Measurements from ENCODE around the gene SHMT1. TPM values are rescaled to one million over a fixed set of nuclear protein-coding genes. Genes with fewer than 3 reads are reported as not detected.

SHMT1 gene
- total and polyA plus RNA-seq, 2 of the 4 experiments (the other 2 are of a cell fraction): 7.5 to 8.1 TPM

DNA sequence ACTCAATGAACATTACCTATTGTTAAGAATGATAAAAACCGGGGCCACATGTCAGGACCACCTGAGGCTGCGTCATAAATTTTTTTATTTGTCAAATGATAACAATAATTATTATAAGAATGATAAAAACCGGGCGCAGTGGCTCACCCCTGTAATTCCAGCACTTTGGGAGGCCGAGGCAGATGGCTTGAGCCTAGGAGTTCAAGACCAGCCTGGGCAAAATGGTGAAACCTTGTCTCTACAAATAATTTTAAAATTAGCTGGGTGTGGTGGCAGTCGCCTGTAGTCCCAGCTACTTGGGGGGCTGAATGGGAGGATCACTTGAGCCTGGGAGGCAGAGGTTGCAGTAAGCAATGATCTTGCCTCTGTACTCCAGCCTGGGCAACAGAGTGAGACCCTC is 816 bp upstream of the SHMT1 start:
- dilution Hi-C loops (cut with HindIII; ENCODE audit: low sequenced_read_pairs, unreplicated experiment) (no loop called here), in situ Hi-C loops (cut with MboI; ENCODE audit: low sequenced_read_pairs) (no loop called here), intact Hi-C loops (cut with micrococcal nuclease) (no loop called here)
- Histone ChIP-seq H3K9me3 (ENCODE audit: control insufficient read depth, insufficient read depth, low read length) (no peaks in the 10 kb centered on the region), H2BK15ac (ENCODE audit: low read depth, low read length) (no peak overlapping the region), H4K5ac (ENCODE audit: low read depth, low read length) (no peak overlapping the region), H3K4me3 (ENCODE audit: insufficient read depth, low read depth, low read length) (no peak overlapping the region), H2AK5ac (ENCODE audit: low read depth, low read length) (no peak overlapping the region), H3K9ac (ENCODE audit: low read depth, low read length) (no peak overlapping the region), H3K4ac (ENCODE audit: low read depth, low read length) (no peak overlapping the region), H2AK9ac (replicated peaks; ENCODE audit: low read depth, low read length, poor library complexity) (no peak overlapping the region), H3K27me3 (ENCODE audit: control insufficient read depth, insufficient read depth, low read length) (0 out of 2 replicates have a peak, but pooled peaks cover 2% of the 10 kb centered on the region), H3K56ac (ENCODE audit: extremely low read depth, insufficient read depth, low read length) (no peak overlapping the region), H3K23ac (ENCODE audit: low read depth, low read length) (no peak overlapping the region), H3K14ac (replicated peaks; ENCODE audit: low read depth, low read length) (no peak overlapping the region), H3K4me1 (ENCODE audit: control insufficient read depth, insufficient read depth, low read length) (peaks cover 3% of the 10 kb centered on the region; the same call in 1 of the 2 replicates), H2BK20ac (ENCODE audit: low read depth, low read length) (no peak overlapping the region), H3K4me2 (ENCODE audit: low read depth, low read length) (no peak overlapping the region), H3K9me1 (ENCODE audit: insufficient read depth, low read length) (0 out of 2 replicates have a peak, but pooled peaks cover 2% of the 10 kb centered on the region), H4K91ac (ENCODE audit: insufficient read depth, low read depth, low read length) (no peak overlapping the region), H2BK5ac (ENCODE audit: low read depth, low read length, poor library complexity, severe bottlenecking) (no peak overlapping the region), H3K27ac (ENCODE audit: insufficient read depth, low read length) (no peak overlapping the region), H3K18ac (ENCODE audit: low read depth, low read length) (no peak overlapping the region), H3K36me3 (ENCODE audit: control insufficient read depth, insufficient read depth, low read length) (no peaks in the 10 kb centered on the region), H3K79me1 (ENCODE audit: low read depth in 1 of 2, low read length in 2 of 2) (peaks cover 6 to 11% of the 10 kb centered on the region in 2 experiments; a peak in 3 of 4 replicates), H2AFZ (replicated peaks; ENCODE audit: low read length, poor library complexity) (no peak overlapping the region), H4K8ac (ENCODE audit: low read depth in 2 of 2, low read length in 2 of 2) (no peak overlapping the region; a peak in 1 of 4 replicates), H2BK120ac (ENCODE audit: low read depth, low read length) (no peak overlapping the region), H4K20me1 (ENCODE audit: insufficient read depth, low read length) (no peaks in the 10 kb centered on the region)
- TF ChIP-seq NFE2L2 (IDR thresholded peaks at IDR 0.05; ENCODE audit: low read depth, low read length) (no peak), BHLHE40 (IDR thresholded peaks at IDR 0.05; ENCODE audit: low read depth, low read length) (no peak), RAD21 (IDR thresholded peaks at IDR 0.05; ENCODE audit: low read length) (no peak), MAZ (IDR thresholded peaks at IDR 0.05; ENCODE audit: borderline replicate concordance, low read depth, low read length) (no peak), SMC3 (IDR thresholded peaks at IDR 0.05; ENCODE audit: low read depth, low read length) (no peak)
- TF ChIP-seq, protein P1, sequence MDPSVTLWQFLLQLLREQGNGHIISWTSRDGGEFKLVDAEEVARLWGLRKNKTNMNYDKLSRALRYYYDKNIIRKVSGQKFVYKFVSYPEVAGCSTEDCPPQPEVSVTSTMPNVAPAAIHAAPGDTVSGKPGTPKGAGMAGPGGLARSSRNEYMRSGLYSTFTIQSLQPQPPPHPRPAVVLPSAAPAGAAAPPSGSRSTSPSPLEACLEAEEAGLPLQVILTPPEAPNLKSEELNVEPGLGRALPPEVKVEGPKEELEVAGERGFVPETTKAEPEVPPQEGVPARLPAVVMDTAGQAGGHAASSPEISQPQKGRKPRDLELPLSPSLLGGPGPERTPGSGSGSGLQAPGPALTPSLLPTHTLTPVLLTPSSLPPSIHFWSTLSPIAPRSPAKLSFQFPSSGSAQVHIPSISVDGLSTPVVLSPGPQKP (IDR thresholded peaks at IDR 0.05; ENCODE audit: borderline replicate concordance, low read depth, low read length): no peak
- CTCF ChIA-PET: no interaction called here
- DNase-seq (no peak), ATAC-seq (ENCODE audit: low read depth) (no peak)
- no TSS peak for BruUV-seq (replicated peaks)
- WGBS, 2 experiments (ENCODE audit: extremely low coverage in 2 of 2, insufficient read length in 1 of 2): no CpG with 5 or more reads among the region's 6 CpGs
- POLR2A ChIA-PET (ENCODE audit: unreplicated experiment): no interaction called here

Data from IMR-90 (cell line).